GM18858 (cell line): ENCODE data around the gene DUOXA2.
"Not testable (repeated sequence)": the region's sequence is repeated elsewhere in the genome, so short reads cannot be mapped to it uniquely, and the experiment has no call there.

Experiments used
- ATAC-seq: cut with Tn5 transposase; IDR thresholded peaks from one replicate; pipeline ENCODE4 v1.9.1; 2021; ENCODE audit not compliant: unreplicated experiment

The DUOXA2 gene

DNA sequence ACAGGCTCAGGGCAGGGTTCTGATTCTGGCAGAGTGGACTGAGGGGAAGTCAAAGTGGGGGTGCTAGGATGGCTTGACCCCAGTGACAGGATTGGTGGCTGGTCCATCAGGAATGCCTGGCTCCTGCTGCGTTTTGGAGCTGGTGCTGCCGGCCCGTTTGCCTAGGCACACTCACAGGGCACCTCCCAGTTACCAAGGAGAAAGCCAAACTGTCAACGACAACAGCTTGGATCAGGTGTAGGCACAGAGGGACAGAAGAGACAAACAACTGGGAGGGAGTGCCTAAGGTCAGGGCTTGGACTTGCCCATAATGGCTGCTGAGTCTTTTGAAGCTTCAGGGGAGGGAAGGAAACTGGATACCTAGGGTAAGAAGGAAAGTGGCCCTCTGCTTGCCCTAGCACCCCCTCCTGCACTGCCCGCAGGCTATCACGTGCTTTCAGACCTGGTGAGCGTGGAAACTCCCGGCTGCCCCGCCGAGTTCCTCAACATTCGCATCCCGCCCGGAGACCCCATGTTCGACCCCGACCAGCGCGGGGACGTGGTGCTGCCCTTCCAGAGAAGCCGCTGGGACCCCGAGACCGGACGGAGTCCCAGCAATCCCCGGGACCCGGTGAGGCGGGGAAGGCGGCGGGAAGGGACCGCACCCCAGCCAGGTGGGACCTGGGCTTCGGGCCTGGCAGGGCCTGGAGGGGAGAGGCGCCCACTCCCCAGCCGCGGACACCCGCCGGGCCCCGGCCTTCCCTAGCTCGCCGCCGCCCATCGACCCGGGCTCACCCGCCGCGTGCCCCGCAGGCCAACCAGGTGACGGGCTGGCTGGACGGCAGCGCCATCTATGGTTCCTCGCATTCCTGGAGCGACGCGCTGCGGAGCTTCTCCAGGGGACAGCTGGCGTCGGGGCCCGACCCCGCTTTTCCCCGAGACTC lies 20.8 kb downstream of the DUOXA2 start:
- no peak for ATAC-seq

DNA sequence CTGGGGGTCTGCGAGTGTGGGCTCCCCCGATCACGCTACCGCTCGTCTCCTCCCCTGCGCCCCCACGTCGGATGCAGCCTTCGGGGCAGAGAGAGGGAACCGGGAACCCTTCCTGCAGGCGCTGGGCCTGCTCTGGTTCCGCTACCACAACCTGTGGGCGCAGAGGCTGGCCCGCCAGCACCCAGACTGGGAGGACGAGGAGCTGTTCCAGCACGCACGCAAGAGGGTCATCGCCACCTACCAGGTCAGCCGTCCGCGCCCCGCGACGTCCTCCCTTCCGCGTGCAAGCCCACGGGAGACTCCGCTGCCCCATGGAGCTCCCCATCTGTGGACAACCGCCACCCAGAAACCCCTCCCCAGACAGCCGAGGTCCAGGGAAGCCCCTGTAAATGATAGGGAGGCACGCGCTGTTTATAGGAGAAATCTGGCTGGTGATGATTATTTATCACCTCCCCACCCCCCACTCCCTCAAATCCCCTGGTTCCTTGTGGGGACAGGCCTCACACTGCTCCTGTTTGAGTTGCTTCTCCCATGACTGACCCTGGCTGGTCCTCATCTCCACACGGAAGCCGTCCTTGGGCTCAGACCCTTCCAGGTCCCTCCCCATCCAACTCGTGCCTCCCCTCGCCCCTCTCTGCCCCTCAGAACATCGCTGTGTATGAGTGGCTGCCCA lies 21.7 kb downstream of the DUOXA2 start:
- not testable (repeated sequence) for ATAC-seq

GRCh38 chr15:45136378-45136764 lies 22.2 kb downstream of the DUOXA2 start:
- ATAC-seq, result no peak

- ATAC-seq, result no peak
Measured at GRCh38 chr15:45137703-45138102, 23.6 kb downstream of the DUOXA2 start.

DNA sequence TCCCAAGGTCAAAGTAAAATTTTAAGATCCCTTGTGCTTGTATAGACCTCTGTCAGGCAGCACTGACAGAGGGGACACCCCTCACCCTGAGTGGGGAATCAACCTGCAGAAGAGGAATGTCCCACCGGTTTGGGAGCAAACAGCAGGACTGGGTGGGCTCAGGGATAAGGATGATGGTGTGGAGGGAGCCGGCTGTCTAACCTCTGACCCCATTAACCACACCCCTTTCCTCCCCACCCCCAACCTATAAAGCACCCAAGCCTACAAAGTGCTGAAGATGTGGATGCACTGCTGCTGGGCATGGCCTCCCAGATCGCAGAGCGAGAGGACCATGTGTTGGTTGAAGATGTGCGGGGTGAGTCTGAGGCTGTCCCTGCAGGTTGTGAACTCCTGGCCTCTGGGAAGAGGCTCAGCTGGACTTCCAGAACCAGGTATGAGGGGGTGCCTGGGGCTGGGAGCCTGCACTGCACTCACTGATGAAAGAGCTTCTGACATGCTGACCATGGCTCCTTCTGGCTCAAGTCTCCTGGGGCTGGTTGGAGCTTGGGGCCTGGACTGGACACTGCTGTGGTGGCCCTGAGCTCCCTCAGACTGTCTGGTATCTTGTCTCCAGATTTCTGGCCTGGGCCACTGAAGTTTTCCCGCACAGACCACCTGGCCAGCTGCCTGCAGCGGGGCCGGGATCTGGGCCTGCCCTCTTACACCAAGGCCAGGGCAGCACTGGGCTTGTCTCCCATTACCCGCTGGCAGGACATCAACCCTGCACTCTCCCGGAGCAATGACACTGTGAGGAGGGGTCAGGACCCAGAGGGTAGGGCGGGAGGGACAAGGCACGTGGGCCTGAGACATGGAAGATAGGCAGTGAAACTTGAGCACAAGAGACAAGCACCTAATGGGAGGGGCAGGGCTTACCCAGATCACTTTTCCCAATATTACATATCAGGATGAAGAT lies 25.0 kb downstream of the DUOXA2 start:
- no peak for ATAC-seq

- ATAC-seq, result no peak
Measured at GRCh38 chr15:45139770-45140169, 25.6 kb downstream of the DUOXA2 start.

- no peak for ATAC-seq
Measured at GRCh38 chr15:45140557-45141250, 26.6 kb downstream of the DUOXA2 start.

DNA sequence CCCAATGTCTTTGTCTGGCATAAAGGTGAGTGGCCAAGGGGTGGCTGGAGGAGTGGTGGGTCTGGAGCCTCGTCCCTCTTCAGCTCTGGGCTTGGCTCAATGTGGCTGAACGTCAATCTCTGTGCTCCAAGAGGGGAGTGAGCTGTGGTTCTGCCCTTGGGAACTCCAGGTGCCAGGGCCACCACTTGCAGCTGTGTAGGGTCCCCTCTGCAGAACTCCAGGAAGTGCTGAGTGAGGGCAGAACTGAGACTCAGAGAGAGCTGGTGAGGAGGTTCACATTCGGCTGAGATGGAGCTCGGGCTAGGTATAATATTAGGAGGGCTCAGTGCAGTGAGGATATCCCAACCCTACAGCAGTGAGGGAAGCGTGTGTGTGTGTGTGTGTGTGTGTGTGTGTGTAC lies 27.3 kb downstream of the DUOXA2 start:
- ATAC-seq, result no peak

DNA sequence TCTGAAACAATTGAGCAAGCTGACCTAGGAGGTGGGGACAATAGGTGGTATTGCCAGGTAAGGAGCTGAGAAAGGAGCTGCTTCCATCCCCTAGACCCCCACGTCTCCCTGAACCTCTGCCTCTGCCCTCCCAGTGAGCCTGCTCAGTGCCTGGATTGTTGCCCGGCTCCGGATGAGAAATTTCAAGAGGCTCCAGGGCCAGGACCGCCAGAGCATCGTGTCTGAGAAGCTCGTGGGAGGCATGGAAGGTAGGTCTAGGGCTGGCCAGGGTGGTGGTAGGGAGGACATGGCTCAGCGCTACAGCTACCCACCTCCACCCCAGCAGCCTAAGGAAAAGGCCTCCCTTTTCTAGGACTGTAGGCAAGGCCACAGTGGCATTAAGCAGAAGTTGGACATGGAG lies 28.9 kb downstream of the DUOXA2 start:
- ATAC-seq, result no peak

DNA sequence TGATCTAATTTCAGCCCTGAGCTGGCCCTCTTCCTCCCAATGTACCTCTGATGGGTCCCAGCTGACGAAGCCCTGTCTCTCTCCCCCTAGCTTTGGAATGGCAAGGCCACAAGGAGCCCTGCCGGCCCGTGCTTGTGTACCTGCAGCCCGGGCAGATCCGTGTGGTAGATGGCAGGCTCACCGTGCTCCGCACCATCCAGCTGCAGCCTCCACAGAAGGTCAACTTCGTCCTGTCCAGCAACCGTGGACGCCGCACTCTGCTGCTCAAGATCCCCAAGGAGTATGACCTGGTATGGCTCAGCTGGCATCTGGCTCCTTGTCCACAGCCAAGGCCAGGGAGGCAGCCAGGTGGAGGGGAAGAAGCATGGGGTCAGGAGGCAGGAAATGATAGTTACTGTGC lies 29.8 kb downstream of the DUOXA2 start:
- no peak for ATAC-seq

- no peak for ATAC-seq
Measured at GRCh38 chr15:45144775-45145174, 30.6 kb downstream of the DUOXA2 start.

GRCh38 chr15:45146405-45146804 lies 32.3 kb downstream of the DUOXA2 start:
- no peak for ATAC-seq

DNA sequence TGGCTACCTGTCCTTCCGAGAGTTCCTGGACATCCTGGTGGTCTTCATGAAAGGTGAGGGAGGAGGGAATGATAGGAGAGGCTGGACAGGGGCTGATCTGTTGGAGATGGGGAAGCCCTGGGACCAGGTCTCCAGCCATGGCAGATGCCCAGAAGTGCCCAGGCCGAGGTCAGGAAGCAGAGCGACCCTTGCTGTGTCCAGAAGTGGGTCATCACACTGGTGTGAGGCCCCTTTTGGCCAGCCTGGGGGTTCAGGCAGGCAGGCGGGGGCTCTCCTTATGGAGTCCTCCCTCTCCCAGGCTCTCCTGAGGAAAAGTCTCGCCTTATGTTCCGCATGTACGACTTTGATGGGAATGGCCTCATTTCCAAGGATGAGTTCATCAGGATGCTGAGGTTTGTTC lies 33.5 kb downstream of the DUOXA2 start:
- no peak for ATAC-seq

- no peak for ATAC-seq
Measured at GRCh38 chr15:45148076-45149059, 34.2 kb downstream of the DUOXA2 start.

- ATAC-seq, result no peak
Measured at GRCh38 chr15:45149060-45149459, 34.9 kb downstream of the DUOXA2 start.

DNA sequence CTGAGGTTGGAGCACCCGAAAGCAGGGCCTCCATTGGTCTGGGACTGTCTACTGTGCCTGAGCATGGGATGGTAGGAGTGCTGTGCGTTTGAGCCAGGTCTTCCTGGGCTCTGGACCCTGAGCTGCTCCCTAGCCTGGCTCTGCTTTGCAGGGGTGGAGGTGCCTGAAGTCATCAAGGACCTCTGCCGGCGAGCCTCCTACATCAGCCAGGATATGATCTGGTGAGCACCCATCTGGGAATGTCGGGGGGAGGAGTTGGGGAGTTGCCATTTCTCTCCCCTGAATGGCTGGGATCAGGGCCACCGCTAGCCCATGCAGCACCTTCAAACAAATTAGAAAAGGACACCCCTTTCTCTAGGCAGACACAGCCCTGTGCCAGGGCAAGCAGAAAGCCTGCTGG lies 36.4 kb downstream of the DUOXA2 start:
- no peak for ATAC-seq

- ATAC-seq, result no peak
Measured at GRCh38 chr15:45150997-45151396, 36.9 kb downstream of the DUOXA2 start.

DNA sequence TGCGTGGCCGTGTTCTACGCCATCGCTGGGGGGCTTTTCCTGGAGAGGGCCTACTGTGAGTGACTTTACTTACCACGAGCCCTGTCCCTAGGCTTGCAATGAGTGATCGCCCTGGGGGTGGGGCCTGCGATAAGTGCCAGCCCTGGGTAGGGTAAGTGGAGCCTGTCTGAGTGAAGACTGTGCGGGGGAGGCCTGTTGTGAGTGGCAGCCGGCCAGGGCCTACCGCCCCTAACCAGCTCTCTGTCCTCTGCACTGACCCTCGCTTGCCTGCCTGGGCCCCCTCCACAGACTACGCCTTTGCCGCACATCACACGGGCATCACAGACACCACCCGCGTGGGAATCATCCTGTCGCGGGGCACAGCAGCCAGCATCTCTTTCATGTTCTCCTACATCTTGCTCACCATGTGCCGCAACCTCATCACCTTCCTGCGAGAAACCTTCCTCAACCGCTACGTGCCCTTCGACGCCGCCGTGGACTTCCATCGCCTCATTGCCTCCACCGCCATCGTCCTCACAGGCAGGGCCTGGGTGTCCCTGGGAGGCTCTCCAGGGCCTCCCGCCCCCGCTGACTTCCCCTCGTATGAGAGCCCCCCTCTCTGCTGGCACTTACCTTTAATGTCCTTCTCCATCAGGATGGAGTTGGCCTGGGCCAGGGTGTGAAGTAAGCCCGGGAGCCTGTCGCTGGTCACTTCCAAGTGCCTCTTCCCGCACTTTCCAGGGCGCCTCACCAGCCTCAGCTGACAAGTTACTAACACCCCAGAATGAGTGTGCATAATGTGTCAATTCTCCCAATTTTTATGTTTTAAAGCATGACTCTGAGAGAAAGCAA lies 38.1 kb downstream of the DUOXA2 start:
- no peak for ATAC-seq

GRCh38 chr15:45155739-45156138 lies 41.6 kb downstream of the DUOXA2 start:
- ATAC-seq, result no peak
